DND-41 (cell line): ENCODE measurements around the gene TNIP2.
"Not testable (repeated sequence)": the region's sequence is repeated elsewhere in the genome, so short reads cannot be mapped to it uniquely, and the experiment has no call there.

ENCODE experiments used
- ATAC-seq: fragments of 200-7000 bp; cut with Tn5 transposase; 3 replicates; pipeline ENCODE4 v1.9.1; 2021; ENCODE audit warnings: low read depth; ENCODE audit not compliant: insufficient read depth
- DNase-seq: peaks from one replicate; pipeline ENCODE4 v3.0.0-alpha.2; 2020
- H2AFZ ChIP-seq: 2 replicates; pipeline ENCODE4 v1.6.0; 2012; ENCODE audit warnings: low read depth, low read length
- H3K27ac ChIP-seq: 2 replicates; pipeline ENCODE4 v1.5.1; 2012; ENCODE audit warnings: low read length, inconsistent platforms
- H3K27me3 ChIP-seq: fragments of 200-600 bp; sonication (generic); 2 replicates; pipeline ENCODE4 v1.6.0; 2012; ENCODE audit warnings: low read length, mild to moderate bottlenecking, inconsistent platforms; ENCODE audit not compliant: insufficient read depth, poor library complexity
- H3K36me3 ChIP-seq: 2 replicates; pipeline ENCODE4 v1.5.1; 2012; ENCODE audit warnings: low read length, inconsistent platforms; ENCODE audit not compliant: insufficient read depth
- H3K4me1 ChIP-seq: 2 replicates; pipeline ENCODE4 v1.5.1; 2012; ENCODE audit warnings: mild to moderate bottlenecking, low read length; ENCODE audit not compliant: insufficient read depth
- H3K4me2 ChIP-seq: 2 replicates; pipeline ENCODE4 v1.6.0; 2012; ENCODE audit warnings: mild to moderate bottlenecking, moderate library complexity, low read length, inconsistent platforms; ENCODE audit not compliant: insufficient read depth
- H3K4me3 ChIP-seq, 2 experiments: fragments of 200-600 bp in 1 of 2; shearing (Covaris generic) in 1 of 2; 2 replicates each; pipeline ENCODE4 v1.5.1; 2012 to 2016; ENCODE audit warnings: inconsistent platforms in 2 of 2, low read length in 2 of 2, mild to moderate bottlenecking in 2 of 2, low read depth in 1 of 2, moderate library complexity in 1 of 2
- H3K79me2 ChIP-seq: 2 replicates; pipeline ENCODE4 v1.6.0; 2012; ENCODE audit warnings: low read length, inconsistent platforms; ENCODE audit not compliant: insufficient read depth
- H3K9ac ChIP-seq: 2 replicates; pipeline ENCODE4 v1.6.0; 2012; ENCODE audit warnings: low read depth, mild to moderate bottlenecking, inconsistent platforms, low read length, moderate library complexity
- H3K9me3 ChIP-seq: 2 replicates; pipeline ENCODE4 v1.5.1; 2012; ENCODE audit warnings: low read length, moderate library complexity, mild to moderate bottlenecking, inconsistent platforms; ENCODE audit not compliant: insufficient read depth, severe bottlenecking
- H4K20me1 ChIP-seq: 2 replicates; pipeline ENCODE4 v1.6.0; 2012; ENCODE audit warnings: low read length; ENCODE audit not compliant: insufficient read depth
- EZH2 ChIP-seq: IDR thresholded peaks from 3 replicates; pipeline ENCODE4 v1.6.1; 2012; ENCODE audit warnings: borderline replicate concordance, low read depth, mild to moderate bottlenecking, moderate library complexity, low read length, inconsistent platforms; ENCODE audit not compliant: severe bottlenecking
- TF ChIP-seq, protein P1 (sequence below): IDR thresholded peaks from 2 replicates; pipeline ENCODE4 v1.5.1; 2012; ENCODE audit warnings: borderline replicate concordance, low read length, moderate library complexity, mild to moderate bottlenecking; ENCODE audit not compliant: poor library complexity, severe bottlenecking; ENCODE audit errors: extremely low read depth

The TNIP2 gene

DNA sequence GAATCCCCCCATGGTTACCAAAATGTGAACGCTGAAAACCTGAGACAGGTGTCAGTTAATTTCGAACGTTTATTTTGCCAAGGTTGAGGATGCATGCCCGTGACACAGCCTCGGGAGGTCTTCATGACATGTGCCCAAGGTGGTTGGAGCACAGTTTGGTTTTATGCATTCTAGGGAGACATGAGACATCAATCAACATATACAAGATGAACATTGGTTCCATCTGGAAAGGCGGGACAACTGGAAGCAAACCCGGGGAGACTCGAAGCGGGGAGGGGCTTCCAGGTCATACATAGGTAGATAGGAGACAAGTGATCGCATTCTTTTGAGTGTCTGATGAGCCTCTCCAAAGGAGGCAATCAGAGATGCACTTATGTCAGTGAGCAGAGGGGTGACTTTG, 25.8 kb upstream of the TNIP2 start:
- Histone ChIP-seq H3K27me3 (no peaks in the 10 kb centered on the region), H3K9me3 (no peaks in the 10 kb centered on the region), H3K36me3 (no peaks in the 10 kb centered on the region), H2AFZ (no peak overlapping the region), H3K4me2 (no peak overlapping the region), H4K20me1 (no peaks in the 10 kb centered on the region), H3K9ac (no peak overlapping the region), H3K79me2 (no peaks in the 10 kb centered on the region), H3K4me1 (peaks cover 5% of the 10 kb centered on the region; the same call in 1 of the 2 replicates), H3K27ac (no peak overlapping the region), H3K4me3 (no peak overlapping the region)
- ATAC-seq (no peak), DNase-seq (no peak)
- no peak for TF ChIP-seq EZH2

DNA sequence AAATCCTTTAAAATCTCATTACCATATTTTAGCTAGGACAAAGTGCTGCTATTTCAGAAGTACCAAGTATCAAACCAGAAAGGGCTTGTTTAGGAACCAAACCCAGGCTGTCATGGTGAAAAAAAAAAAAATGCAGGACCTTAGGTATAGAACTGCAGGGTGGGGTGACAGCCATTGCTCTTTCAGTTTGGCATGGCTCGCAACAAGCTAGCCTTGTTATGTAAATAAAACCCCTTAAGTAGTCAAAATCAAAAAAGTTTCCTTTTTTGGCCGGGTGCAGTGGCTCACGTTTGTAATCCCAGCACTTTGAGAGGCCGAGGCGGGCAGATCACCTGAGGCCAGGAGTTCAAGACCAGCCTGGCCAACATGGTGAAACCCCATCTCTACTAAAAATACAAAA, 24.5 kb upstream of the TNIP2 start:
- not testable (repeated sequence) for ATAC-seq, H3K4me3 ChIP-seq

DNA sequence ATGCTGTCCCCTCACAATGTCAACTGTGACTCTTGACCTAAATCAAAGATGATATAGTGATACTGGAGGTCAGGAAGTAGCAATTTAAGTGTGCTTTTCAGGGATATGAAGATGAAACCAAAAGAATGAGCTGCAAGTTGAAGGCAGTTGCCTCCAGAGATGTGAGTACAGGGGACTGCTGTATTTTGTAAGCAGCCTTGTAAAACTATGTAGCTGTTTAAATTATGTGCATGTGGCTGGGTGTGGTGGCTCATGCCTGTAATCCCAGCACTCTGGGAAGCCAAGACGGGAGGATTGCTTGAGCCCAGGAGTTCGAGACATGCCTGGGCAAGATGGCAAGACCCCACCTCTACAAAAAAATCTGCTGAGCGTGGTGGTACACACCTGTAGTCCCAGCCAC, 15.1 kb upstream of the TNIP2 start:
- no peaks in the 10 kb centered on the region for H3K79me2 ChIP-seq
- no peaks in the 10 kb centered on the region for H3K36me3 ChIP-seq
- no peaks in the 10 kb centered on the region for H3K27me3 ChIP-seq
- H3K27ac ChIP-seq, result no peak overlapping the region
- TF ChIP-seq, protein P1, sequence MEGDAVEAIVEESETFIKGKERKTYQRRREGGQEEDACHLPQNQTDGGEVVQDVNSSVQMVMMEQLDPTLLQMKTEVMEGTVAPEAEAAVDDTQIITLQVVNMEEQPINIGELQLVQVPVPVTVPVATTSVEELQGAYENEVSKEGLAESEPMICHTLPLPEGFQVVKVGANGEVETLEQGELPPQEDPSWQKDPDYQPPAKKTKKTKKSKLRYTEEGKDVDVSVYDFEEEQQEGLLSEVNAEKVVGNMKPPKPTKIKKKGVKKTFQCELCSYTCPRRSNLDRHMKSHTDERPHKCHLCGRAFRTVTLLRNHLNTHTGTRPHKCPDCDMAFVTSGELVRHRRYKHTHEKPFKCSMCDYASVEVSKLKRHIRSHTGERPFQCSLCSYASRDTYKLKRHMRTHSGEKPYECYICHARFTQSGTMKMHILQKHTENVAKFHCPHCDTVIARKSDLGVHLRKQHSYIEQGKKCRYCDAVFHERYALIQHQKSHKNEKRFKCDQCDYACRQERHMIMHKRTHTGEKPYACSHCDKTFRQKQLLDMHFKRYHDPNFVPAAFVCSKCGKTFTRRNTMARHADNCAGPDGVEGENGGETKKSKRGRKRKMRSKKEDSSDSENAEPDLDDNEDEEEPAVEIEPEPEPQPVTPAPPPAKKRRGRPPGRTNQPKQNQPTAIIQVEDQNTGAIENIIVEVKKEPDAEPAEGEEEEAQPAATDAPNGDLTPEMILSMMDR, result no peak
- no peak for TF ChIP-seq EZH2
- H3K4me1 ChIP-seq, result peaks cover 11% of the 10 kb centered on the region
- no peak overlapping the region for H2AFZ ChIP-seq
- no peak overlapping the region for H3K4me2 ChIP-seq
- no peak overlapping the region for H3K4me3 ChIP-seq
- H3K9ac ChIP-seq, result no peak overlapping the region
- no peaks in the 10 kb centered on the region for H4K20me1 ChIP-seq
- H3K9me3 ChIP-seq, result no peaks in the 10 kb centered on the region
- no peak for ATAC-seq
- DNase-seq, result no peak

More for the DNA sequence above, 24.5 kb upstream of the TNIP2 start:
- H3K27ac ChIP-seq, H2AFZ ChIP-seq, H3K9me3 ChIP-seq, H3K4me2 ChIP-seq, H3K4me1 ChIP-seq, H4K20me1 ChIP-seq, DNase-seq, H3K36me3 ChIP-seq, H3K27me3 ChIP-seq, H3K79me2 ChIP-seq, H3K9ac ChIP-seq: not testable (repeated sequence)

DNA sequence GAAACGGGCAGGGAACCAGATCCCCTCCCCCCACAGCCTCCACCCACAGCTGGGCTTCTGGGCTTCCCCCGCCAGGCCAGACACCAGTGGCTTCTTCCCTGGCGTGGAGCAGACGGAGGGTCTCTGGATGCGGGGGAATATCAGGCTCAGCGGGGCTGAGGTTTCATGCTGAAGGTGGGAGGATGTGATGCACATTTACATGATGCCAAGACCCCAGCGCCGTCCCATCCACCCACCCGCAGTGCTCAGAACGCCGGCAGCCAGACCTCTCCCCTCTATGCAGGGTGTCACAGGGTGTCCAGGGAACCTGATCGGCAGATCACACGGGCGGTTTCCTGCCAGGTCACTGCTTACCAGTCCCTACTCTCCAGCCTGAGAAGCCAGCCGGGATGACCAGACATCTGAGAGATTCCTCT, 12.8 kb upstream of the TNIP2 start:
- Histone ChIP-seq H3K27ac (no peak overlapping the region), H4K20me1 (no peaks in the 10 kb centered on the region), H3K9ac (no peak overlapping the region), H3K36me3 (no peaks in the 10 kb centered on the region), H2AFZ (no peak overlapping the region), H3K4me2 (no peak overlapping the region), H3K9me3 (no peaks in the 10 kb centered on the region), H3K4me1 (peaks cover 11% of the 10 kb centered on the region), H3K4me3 (no peak overlapping the region), H3K79me2 (no peaks in the 10 kb centered on the region), H3K27me3 (no peaks in the 10 kb centered on the region)
- DNase-seq (no peak), ATAC-seq (no peak)
- TF ChIP-seq, protein P1, result no peak
- TF ChIP-seq EZH2, result no peak
